IMR-90 (cell line): ENCODE measurements around the gene GABRB2. TPM values are rescaled to one million over a fixed set of nuclear protein-coding genes. Genes with fewer than 3 reads are reported as not detected.

Experiments
- ATAC-seq: fragments of 200-7000 bp; cut with Tn5 transposase; 2 replicates; pipeline ENCODE4 v1.9.1; 2020; ENCODE audit warnings: low read depth, mild to moderate bottlenecking, moderate library complexity
- BruUV-seq: library from RNA; stranded (reverse); fragments of 400-500 nt; replicated peaks from 2 replicates; lab custom pipeline; 2021; lab: Mats Ljungman, UMichigan
- CTCF ChIA-PET: fragments of 300-600 bp; formaldehyde crosslinking; extraction: SDS; loops from one replicate; lab custom pipeline; 2021; ENCODE audit warnings: antibody characterized with exemption; lab: Yijun Ruan, JAX
- POLR2A ChIA-PET: fragments of 300-600 bp; sonication (Branson Sonifier 250); formaldehyde crosslinking; loops from one replicate; lab custom pipeline; 2022; ENCODE audit warnings: antibody characterized with exemption; ENCODE audit not compliant: unreplicated experiment; lab: Charles Lee
- DNase-seq: peaks from one replicate; pipeline ENCODE4 v3.0.0; 2013
- H2AFZ ChIP-seq: replicated peaks from 2 replicates; pipeline ENCODE3; 2013; ENCODE audit warnings: low read length, mild to moderate bottlenecking; ENCODE audit not compliant: poor library complexity
- H2AK5ac ChIP-seq: 2 replicates; pipeline ENCODE4 v1.6.1; 2013; ENCODE audit warnings: low read depth, low read length, inconsistent platforms
- H2AK9ac ChIP-seq: replicated peaks from 2 replicates; pipeline ENCODE3; 2013; ENCODE audit warnings: mild to moderate bottlenecking, low read depth, low read length, moderate library complexity; ENCODE audit not compliant: poor library complexity
- H2BK120ac ChIP-seq: 2 replicates; pipeline ENCODE4 v1.6.1; 2013; ENCODE audit warnings: low read depth, low read length, inconsistent platforms
- H2BK15ac ChIP-seq: 3 replicates; pipeline ENCODE4 v1.6.1; 2013; ENCODE audit warnings: low read depth, low read length, inconsistent platforms
- H2BK20ac ChIP-seq: 2 replicates; pipeline ENCODE4 v1.6.1; 2013; ENCODE audit warnings: low read depth, mild to moderate bottlenecking, inconsistent platforms, low read length, moderate library complexity
- H2BK5ac ChIP-seq: 2 replicates; pipeline ENCODE4 v1.6.1; 2013; ENCODE audit warnings: mild to moderate bottlenecking, low read depth, low read length, inconsistent platforms; ENCODE audit not compliant: poor library complexity, severe bottlenecking
- H3K14ac ChIP-seq: replicated peaks from 2 replicates; pipeline ENCODE4 v1.6.1; 2013; ENCODE audit warnings: low read depth, low read length, inconsistent platforms
- H3K18ac ChIP-seq: 2 replicates; pipeline ENCODE4 v1.6.1; 2013; ENCODE audit warnings: low read depth, low read length, control low read depth
- H3K23ac ChIP-seq: 2 replicates; pipeline ENCODE4 v1.6.1; 2013; ENCODE audit warnings: low read depth, low read length, inconsistent platforms
- H3K27ac ChIP-seq: 2 replicates; pipeline ENCODE4 v1.5.1; 2013; ENCODE audit warnings: mild to moderate bottlenecking, control low read depth, low read length; ENCODE audit not compliant: insufficient read depth
- H3K27me3 ChIP-seq: 2 replicates; pipeline ENCODE4 v1.6.1; 2013; ENCODE audit warnings: low read length; ENCODE audit not compliant: control insufficient read depth, insufficient read depth
- H3K36me3 ChIP-seq: 2 replicates; pipeline ENCODE4 v1.6.1; 2013; ENCODE audit warnings: low read length, mixed read lengths; ENCODE audit not compliant: control insufficient read depth, insufficient read depth
- H3K4ac ChIP-seq: 2 replicates; pipeline ENCODE4 v1.6.1; 2013; ENCODE audit warnings: low read depth, low read length, inconsistent platforms
- H3K4me1 ChIP-seq: 2 replicates; pipeline ENCODE4 v1.6.1; 2013; ENCODE audit warnings: low read length, mixed read lengths; ENCODE audit not compliant: control insufficient read depth, insufficient read depth
- H3K4me2 ChIP-seq: 2 replicates; pipeline ENCODE4 v1.6.1; 2013; ENCODE audit warnings: low read depth, mild to moderate bottlenecking, control low read depth, low read length, moderate library complexity
- H3K4me3 ChIP-seq: 2 replicates; pipeline ENCODE4 v1.5.1; 2013; ENCODE audit warnings: low read depth, mild to moderate bottlenecking, control low read depth, low read length, moderate library complexity; ENCODE audit not compliant: insufficient read depth
- H3K56ac ChIP-seq: 2 replicates; pipeline ENCODE4 v1.6.1; 2013; ENCODE audit warnings: low read length, inconsistent platforms; ENCODE audit not compliant: insufficient read depth; ENCODE audit errors: extremely low read depth
- H3K79me1 ChIP-seq, 2 experiments: 2 replicates each; pipeline ENCODE4 v1.6.1; 2013; ENCODE audit warnings: low read length in 2 of 2, inconsistent platforms in 1 of 2, low read depth in 1 of 2
- H3K9ac ChIP-seq: 2 replicates; pipeline ENCODE4 v1.6.1; 2013; ENCODE audit warnings: low read depth, low read length, control low read depth
- H3K9me1 ChIP-seq: 2 replicates; pipeline ENCODE4 v1.6.1; 2013; ENCODE audit warnings: low read length, inconsistent platforms; ENCODE audit not compliant: insufficient read depth
- H3K9me3 ChIP-seq: 2 replicates; pipeline ENCODE4 v1.6.1; 2013; ENCODE audit warnings: low read length; ENCODE audit not compliant: control insufficient read depth, insufficient read depth
- H4K20me1 ChIP-seq: 2 replicates; pipeline ENCODE4 v1.6.1; 2013; ENCODE audit warnings: low read length, inconsistent platforms; ENCODE audit not compliant: insufficient read depth
- H4K5ac ChIP-seq: 2 replicates; pipeline ENCODE4 v1.6.1; 2013; ENCODE audit warnings: mild to moderate bottlenecking, low read depth, low read length, control low read depth
- H4K8ac ChIP-seq, 2 experiments: 2 replicates each; pipeline ENCODE4 v1.6.1; 2013; ENCODE audit warnings: low read depth in 2 of 2, low read length in 2 of 2, control low read depth in 1 of 2, inconsistent platforms in 1 of 2
- H4K91ac ChIP-seq: 2 replicates; pipeline ENCODE4 v1.6.1; 2013; ENCODE audit warnings: low read depth, low read length, inconsistent platforms; ENCODE audit not compliant: insufficient read depth
- BHLHE40 ChIP-seq: fragments of 150-350 bp; IDR thresholded peaks from 2 replicates; pipeline ENCODE4 v1.6.1; 2016; ENCODE audit warnings: mild to moderate bottlenecking, low read depth, low read length
- CEBPB ChIP-seq: IDR thresholded peaks from 2 replicates; pipeline ENCODE4 v1.6.1; 2012; ENCODE audit warnings: low read depth, low read length, improper control_type of control experiment
- CHD1 ChIP-seq: IDR thresholded peaks from 2 replicates; pipeline ENCODE4 v1.6.1; 2012; ENCODE audit warnings: low read depth, low read length, improper control_type of control experiment
- CTCF ChIP-seq: conservative IDR thresholded peaks from 2 replicates; pipeline ENCODE4 v1.5.1; 2012; ENCODE audit warnings: mild to moderate bottlenecking, low read depth, low read length, improper control_type of control experiment
- ELK1 ChIP-seq: fragments of 150-350 bp; IDR thresholded peaks from 2 replicates; pipeline ENCODE4 v1.6.1; 2016; ENCODE audit warnings: low read depth, mild to moderate bottlenecking, low read length, moderate library complexity, borderline replicate concordance
- FOS ChIP-seq: fragments of 150-350 bp; IDR thresholded peaks from 2 replicates; pipeline ENCODE4 v1.6.1; 2016; ENCODE audit warnings: low read depth, low read length
- MAFK ChIP-seq: IDR thresholded peaks from 2 replicates; pipeline ENCODE4 v1.6.1; 2012; ENCODE audit warnings: low read depth, low read length, improper control_type of control experiment
- MAZ ChIP-seq: IDR thresholded peaks from 2 replicates; pipeline ENCODE4 v1.6.1; 2012; ENCODE audit warnings: low read depth, mild to moderate bottlenecking, low read length, improper control_type of control experiment, moderate library complexity, borderline replicate concordance
- MXI1 ChIP-seq: IDR thresholded peaks from 2 replicates; pipeline ENCODE4 v1.6.1; 2012; ENCODE audit warnings: low read depth, mild to moderate bottlenecking, low read length, moderate library complexity, borderline replicate concordance
- NFE2L2 ChIP-seq: fragments of 150-350 bp; IDR thresholded peaks from 2 replicates; pipeline ENCODE4 v1.6.1; 2016; ENCODE audit warnings: low read depth, mild to moderate bottlenecking, low read length
- POLR2A ChIP-seq: IDR thresholded peaks from 2 replicates; pipeline ENCODE4 v1.6.1; 2012; ENCODE audit warnings: mild to moderate bottlenecking, low read depth, low read length
- RAD21 ChIP-seq: IDR thresholded peaks from 2 replicates; pipeline ENCODE4 v1.6.1; 2012; ENCODE audit warnings: low read length, improper control_type of control experiment
- RCOR1 ChIP-seq: IDR thresholded peaks from 2 replicates; pipeline ENCODE4 v1.6.1; 2012; ENCODE audit warnings: mild to moderate bottlenecking, low read length, improper control_type of control experiment; ENCODE audit not compliant: insufficient replicate concordance
- RFX5 ChIP-seq: IDR thresholded peaks from 2 replicates; pipeline ENCODE4 v1.8.0; 2012; ENCODE audit warnings: low read depth, mild to moderate bottlenecking, low read length, moderate library complexity
- SMC3 ChIP-seq: fragments of 150-350 bp; IDR thresholded peaks from 2 replicates; pipeline ENCODE4 v1.6.1; 2016; ENCODE audit warnings: low read depth, mild to moderate bottlenecking, antibody characterized with exemption, low read length, moderate library complexity
- USF2 ChIP-seq: fragments of 150-350 bp; IDR thresholded peaks from 2 replicates; pipeline ENCODE4 v1.6.1; 2017; ENCODE audit warnings: mild to moderate bottlenecking, antibody characterized with exemption, low read length, low read depth
- dilution Hi-C: fragments of 300-500 bp; cut with HindIII; formaldehyde crosslinking; loops from one replicate; pipeline ENCODE4 v1.14.3; 2018; ENCODE audit warnings: low sequenced_read_pairs; ENCODE audit not compliant: unreplicated experiment
- in situ Hi-C: fragments of 300-500 bp; cut with MboI; formaldehyde crosslinking; loops from 3 replicates; pipeline ENCODE4 v1.14.3; 2019; ENCODE audit warnings: low sequenced_read_pairs, inconsistent platforms, mixed read lengths
- intact Hi-C: fragments of 100-400 bp; cut with micrococcal nuclease; formaldehyde crosslinking; loops from 2 replicates; pipeline ENCODE4 v1.10.0; 2022
- polyA plus RNA-seq, 3 experiments: library from polyadenylated mRNA; depleted of rRNA; stranded (reverse); fragments of >200 nt; gene quantifications; 2 replicates each; pipeline ENCODE4 v1.2.3, GENCODE V29; 2012; ENCODE audit warnings: low replicate concordance in 1 of 3
- total RNA-seq: library from RNA; depleted of rRNA; stranded (reverse); fragments of >200 nt; gene quantifications from 2 replicates; pipeline ENCODE4 v1.2.3, GENCODE V29; 2012

The GABRB2 gene
- total and polyA plus RNA-seq, 2 of the 4 experiments (the other 2 are of a cell fraction), result not detected

GRCh38 chr5:161442471-161442870 is 104.1 kb downstream of the GABRB2 start:
- H3K18ac ChIP-seq, result no peak overlapping the region
- BruUV-seq, result no TSS peak
- H2BK15ac ChIP-seq, result no peak overlapping the region
- no peak overlapping the region for H3K4me2 ChIP-seq
- H3K4me3 ChIP-seq, result no peak overlapping the region
- no peaks in the 10 kb centered on the region for H3K79me1 ChIP-seq
- no peak overlapping the region for H2AFZ ChIP-seq
- no peak overlapping the region for H2AK5ac ChIP-seq
- H3K9ac ChIP-seq, result no peak overlapping the region
- no peak for TF ChIP-seq POLR2A
- no peak for TF ChIP-seq CHD1
- no peak for TF ChIP-seq NFE2L2
- no peak for TF ChIP-seq CTCF
- no peak for TF ChIP-seq FOS
- no peak for TF ChIP-seq ELK1
- TF ChIP-seq BHLHE40, result no peak
- TF ChIP-seq MAFK, result no peak
- no peak for TF ChIP-seq MAZ
- no peak for TF ChIP-seq RAD21
- TF ChIP-seq CEBPB, result no peak
- no peak for TF ChIP-seq MXI1
- TF ChIP-seq SMC3, result no peak
- TF ChIP-seq RCOR1, result no peak
- no peak for TF ChIP-seq USF2
- no peak for TF ChIP-seq RFX5
- ChIA-PET POLR2A (no interaction called here), CTCF (no interaction called here)
- H2AK9ac ChIP-seq, result no peak overlapping the region
- no peaks in the 10 kb centered on the region for H3K4me1 ChIP-seq
- no peaks in the 10 kb centered on the region for H3K36me3 ChIP-seq
- H4K8ac ChIP-seq, result no peak overlapping the region
- no peak overlapping the region for H3K56ac ChIP-seq
- H3K14ac ChIP-seq, result no peak overlapping the region
- no peaks in the 10 kb centered on the region for H3K27me3 ChIP-seq
- no peak overlapping the region for H2BK120ac ChIP-seq
- H3K9me1 ChIP-seq, result no peaks in the 10 kb centered on the region
- no peak overlapping the region for H3K23ac ChIP-seq
- in situ Hi-C loops (no loop called here), dilution Hi-C loops (no loop called here), intact Hi-C loops (no loop called here)
- no peak overlapping the region for H2BK5ac ChIP-seq
- H4K91ac ChIP-seq, result no peak overlapping the region
- no peak overlapping the region for H3K4ac ChIP-seq
- no peak overlapping the region for H4K5ac ChIP-seq
- H3K27ac ChIP-seq, result no peak overlapping the region
- ATAC-seq (no peak), DNase-seq (no peak)
- peaks cover 10% of the 10 kb centered on the region for H3K9me3 ChIP-seq
- no peaks in the 10 kb centered on the region for H4K20me1 ChIP-seq
- no peak overlapping the region for H2BK20ac ChIP-seq
